Loucy (cell line): ENCODE data around the gene GHRH.

Source experiments
- EZH2phosphoT487 ChIP-seq: fragments of 200-600 bp; IDR thresholded peaks from 2 replicates; pipeline ENCODE4 v1.6.1; 2018; ENCODE audit warnings: antibody characterized with exemption, mild to moderate bottlenecking, moderate library complexity, borderline replicate concordance
- TF ChIP-seq, protein P1 (sequence below): fragments of 200-600 bp; sonication (generic); conservative IDR thresholded peaks from 2 replicates; pipeline ENCODE4 v1.5.1; 2014; ENCODE audit warnings: mild to moderate bottlenecking, antibody characterized with exemption, low read length

DNA sequence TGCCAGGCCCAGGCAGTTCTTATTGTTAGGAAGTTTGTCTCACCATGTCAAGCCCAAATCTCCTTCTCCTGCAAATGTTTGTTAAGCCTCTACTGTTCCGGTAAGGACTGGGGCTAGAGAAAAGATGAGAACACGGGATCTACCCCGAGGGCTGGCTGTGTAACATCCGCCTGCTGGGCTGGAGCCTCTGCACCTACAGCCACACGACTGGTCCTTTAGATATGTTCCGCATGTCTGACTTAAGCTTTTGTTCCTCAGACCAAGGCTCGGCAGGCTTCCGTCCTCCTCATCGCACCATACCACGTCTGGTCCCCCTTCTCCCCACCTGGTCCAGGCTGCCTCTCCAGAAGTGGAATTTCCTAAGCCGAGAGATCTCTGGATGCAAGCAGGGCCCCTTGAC, 2.6 kb downstream of the GHRH start:
- TF ChIP-seq, protein P1, sequence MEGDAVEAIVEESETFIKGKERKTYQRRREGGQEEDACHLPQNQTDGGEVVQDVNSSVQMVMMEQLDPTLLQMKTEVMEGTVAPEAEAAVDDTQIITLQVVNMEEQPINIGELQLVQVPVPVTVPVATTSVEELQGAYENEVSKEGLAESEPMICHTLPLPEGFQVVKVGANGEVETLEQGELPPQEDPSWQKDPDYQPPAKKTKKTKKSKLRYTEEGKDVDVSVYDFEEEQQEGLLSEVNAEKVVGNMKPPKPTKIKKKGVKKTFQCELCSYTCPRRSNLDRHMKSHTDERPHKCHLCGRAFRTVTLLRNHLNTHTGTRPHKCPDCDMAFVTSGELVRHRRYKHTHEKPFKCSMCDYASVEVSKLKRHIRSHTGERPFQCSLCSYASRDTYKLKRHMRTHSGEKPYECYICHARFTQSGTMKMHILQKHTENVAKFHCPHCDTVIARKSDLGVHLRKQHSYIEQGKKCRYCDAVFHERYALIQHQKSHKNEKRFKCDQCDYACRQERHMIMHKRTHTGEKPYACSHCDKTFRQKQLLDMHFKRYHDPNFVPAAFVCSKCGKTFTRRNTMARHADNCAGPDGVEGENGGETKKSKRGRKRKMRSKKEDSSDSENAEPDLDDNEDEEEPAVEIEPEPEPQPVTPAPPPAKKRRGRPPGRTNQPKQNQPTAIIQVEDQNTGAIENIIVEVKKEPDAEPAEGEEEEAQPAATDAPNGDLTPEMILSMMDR = no peak
- no peak for TF ChIP-seq EZH2phosphoT487
